Measurements from ENCODE around the gene TPH1. TPM values are rescaled to one million over a fixed set of nuclear protein-coding genes. Genes with fewer than 3 reads are reported as not detected.
A peak's percentile ranks its signal among the peaks of the same experiment; 100 is the strongest.
"Not testable (repeated sequence)": the region's sequence is repeated elsewhere in the genome, so short reads cannot be mapped to it uniquely, and the experiment has no call there.

Gene TPH1
- total RNA-seq, 1 donor from 2014 or later = 0.30 TPM

- intact Hi-C loops (cut with DNase I) = no loop called here
- DNase-seq (ENCODE audit: low spot score) = no peak
Observed at GRCh38 chr11:18036456-18036855, 9.6 kb downstream of the TPH1 start.

GRCh38 chr11:18027475-18027874 is 18.6 kb downstream of the TPH1 start:
- intact Hi-C loops (cut with DNase I) = no loop called here
- DNase-seq (ENCODE audit: low spot score) = no peak

- intact Hi-C loops (cut with DNase I) = no loop called here
- no peak for DNase-seq (ENCODE audit: low spot score)
Observed at GRCh38 chr11:18022419-18022818, 23.6 kb downstream of the TPH1 start.

GRCh38 chr11:18019650-18020049 is 26.4 kb downstream of the TPH1 start:
- intact Hi-C loops (cut with DNase I) = no loop called here
- DNase-seq (ENCODE audit: low spot score) = no peak

- intact Hi-C loops (cut with DNase I) = no loop called here
- DNase-seq (ENCODE audit: low spot score) = no peak
Observed at GRCh38 chr11:18016789-18017188, 29.3 kb downstream of the TPH1 start.

GRCh38 chr11:18014876-18015275 is 31.2 kb downstream of the TPH1 start:
- intact Hi-C loops (cut with DNase I) = loop anchor here (5.0 kb wide), 1 partner anchor 87 kb away; no protein-coding TSS in a partner anchor
- no peak for DNase-seq (ENCODE audit: low spot score)

DNA sequence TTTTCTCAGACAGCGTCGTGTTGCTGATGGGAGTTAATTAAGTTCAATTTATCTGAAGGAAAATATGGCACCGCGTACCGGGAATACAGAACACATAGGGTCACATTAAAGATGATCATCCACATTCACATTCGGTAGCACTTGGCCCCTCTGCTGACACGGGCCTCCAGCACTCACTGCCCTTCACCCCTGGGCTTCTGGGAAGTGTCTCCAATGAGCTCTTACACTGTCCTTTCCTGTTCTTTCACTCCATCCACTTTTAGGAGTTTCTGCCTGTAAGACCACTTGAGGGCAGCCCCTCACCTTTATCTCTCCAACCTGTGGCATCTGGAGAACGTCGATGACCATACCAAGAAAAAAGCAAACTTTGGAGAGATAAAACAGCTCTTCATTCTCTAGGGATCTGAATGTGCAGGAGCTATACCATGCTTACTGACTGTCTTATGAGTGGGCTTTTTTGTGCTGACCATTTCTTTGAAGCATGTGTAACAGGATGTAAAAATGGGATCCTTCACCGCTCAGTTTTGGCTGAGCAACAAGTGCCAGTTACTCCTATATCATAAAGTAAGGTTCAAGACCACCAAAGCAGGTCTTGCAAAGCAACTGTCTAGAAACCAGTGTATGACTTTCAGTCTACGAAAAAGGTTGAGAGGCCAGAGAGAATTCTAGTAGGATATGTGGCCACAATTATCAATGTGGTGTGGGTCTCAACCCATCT is 32.1 kb downstream of the TPH1 start:
- intact Hi-C loops (cut with DNase I) = loop anchor here (5.0 kb wide), 1 partner anchor 88 kb away; no protein-coding TSS in a partner anchor
- DNase-seq (ENCODE audit: low spot score) = no peak

- intact Hi-C loops (cut with DNase I) = loop anchor here (5.0 kb wide), 1 partner anchor 89 kb away; no protein-coding TSS in a partner anchor
- peak; percentile 96 for DNase-seq (ENCODE audit: low spot score)
Observed at GRCh38 chr11:18012906-18013781, 32.9 kb downstream of the TPH1 start, which contains the start of gene SERGEF. SERGEF (minus strand) TSS chr11:18013047; CDS start chr11:18013010, 37 bp downstream.

DNA sequence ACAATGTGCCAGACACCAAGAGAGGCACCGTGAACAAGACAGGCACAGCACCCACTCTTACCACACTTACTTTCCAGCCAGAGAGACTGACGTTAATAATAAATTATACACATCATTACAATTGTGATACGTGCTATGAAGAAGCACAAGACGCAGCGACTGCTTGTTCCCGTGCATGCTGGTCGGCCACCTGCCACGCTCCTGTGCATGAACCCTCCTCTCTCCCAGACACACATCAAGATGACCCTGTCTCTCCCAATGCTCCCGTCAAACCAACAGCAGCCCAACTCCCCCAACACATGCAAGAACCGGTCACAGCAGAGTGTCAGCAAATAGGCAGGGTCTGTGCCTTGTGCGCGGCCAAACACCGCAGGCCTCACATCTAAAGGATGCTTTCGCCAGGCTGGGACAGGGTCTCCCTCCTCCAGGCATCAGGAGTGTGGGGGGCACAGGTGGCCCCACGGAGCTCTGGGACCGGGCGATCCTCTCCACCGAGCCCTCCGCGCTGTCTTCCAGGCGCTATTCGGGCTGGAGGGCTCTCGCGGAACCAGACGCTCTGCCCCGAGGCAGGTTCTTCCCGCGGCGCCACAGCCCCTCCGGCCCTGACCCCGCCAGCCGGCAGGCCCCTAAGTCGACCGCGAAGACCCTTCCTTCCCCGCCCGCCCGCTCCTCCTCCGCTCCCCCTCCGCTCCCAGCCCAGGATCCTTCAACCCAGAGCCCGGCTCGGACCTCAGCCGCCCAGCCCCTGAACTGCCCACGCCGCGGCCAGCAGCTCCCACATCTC is 33.8 kb downstream of the TPH1 start:
- no peak for DNase-seq (ENCODE audit: low spot score)
- intact Hi-C loops (cut with DNase I) = loop anchor here (5.0 kb wide), 1 partner anchor 90 kb away; no protein-coding TSS in a partner anchor

DNA sequence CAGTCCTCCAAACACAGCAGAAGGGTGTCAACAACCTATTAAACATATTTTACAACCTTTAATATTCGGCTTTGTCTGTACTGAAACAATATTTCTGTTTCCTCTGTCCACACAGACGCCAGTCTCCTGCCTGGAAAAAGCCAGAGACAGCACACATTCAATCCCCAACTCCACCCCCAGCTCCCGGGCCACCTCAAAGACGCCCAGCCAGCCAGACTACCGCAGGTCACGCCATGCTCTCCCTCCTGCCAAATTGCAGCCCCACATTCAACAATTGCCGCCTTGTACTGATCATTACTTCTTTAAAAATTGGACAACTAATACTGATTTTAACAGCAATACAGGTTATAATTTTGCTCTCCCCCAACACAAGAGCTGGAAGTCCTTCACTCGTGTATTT is 34.4 kb downstream of the TPH1 start:
- no peak for DNase-seq (ENCODE audit: low spot score)
- intact Hi-C loops (cut with DNase I) = loop anchor here (5.0 kb wide), 1 partner anchor 91 kb away; no protein-coding TSS in a partner anchor

GRCh38 chr11:18010977-18011586 is 35.0 kb downstream of the TPH1 start:
- DNase-seq (ENCODE audit: low spot score) = no peak
- intact Hi-C loops (cut with DNase I) = loop anchor here (5.0 kb wide), 1 partner anchor 91 kb away; no protein-coding TSS in a partner anchor

DNA sequence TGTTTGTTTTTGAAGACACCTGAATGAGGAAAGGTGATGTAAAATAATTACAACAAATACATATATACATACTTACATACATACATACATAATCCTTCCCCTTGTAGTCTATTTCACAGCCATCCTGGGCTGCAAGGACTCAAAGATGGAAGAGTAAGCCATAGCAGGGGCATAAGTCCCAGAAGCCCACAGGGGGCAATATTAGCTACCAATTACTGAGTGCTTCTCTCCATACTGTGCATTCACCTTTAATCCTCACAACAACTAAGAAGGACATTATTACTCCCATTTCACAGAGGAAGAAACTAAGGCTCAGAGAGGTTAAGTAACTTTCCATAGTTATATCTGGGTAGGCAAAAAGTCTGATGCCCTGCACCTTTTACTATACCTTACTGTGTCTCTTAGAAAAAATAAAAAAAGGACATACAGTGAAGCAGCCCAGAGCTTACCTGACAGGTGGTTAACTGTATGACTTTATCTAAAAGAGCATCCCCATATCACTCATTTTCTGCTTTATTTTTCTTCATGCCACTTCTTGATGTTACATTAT is 35.9 kb downstream of the TPH1 start:
- DNase-seq (ENCODE audit: low spot score) = no peak
- intact Hi-C loops (cut with DNase I) = loop anchor here (5.0 kb wide), 1 partner anchor 92 kb away; no protein-coding TSS in a partner anchor

DNA sequence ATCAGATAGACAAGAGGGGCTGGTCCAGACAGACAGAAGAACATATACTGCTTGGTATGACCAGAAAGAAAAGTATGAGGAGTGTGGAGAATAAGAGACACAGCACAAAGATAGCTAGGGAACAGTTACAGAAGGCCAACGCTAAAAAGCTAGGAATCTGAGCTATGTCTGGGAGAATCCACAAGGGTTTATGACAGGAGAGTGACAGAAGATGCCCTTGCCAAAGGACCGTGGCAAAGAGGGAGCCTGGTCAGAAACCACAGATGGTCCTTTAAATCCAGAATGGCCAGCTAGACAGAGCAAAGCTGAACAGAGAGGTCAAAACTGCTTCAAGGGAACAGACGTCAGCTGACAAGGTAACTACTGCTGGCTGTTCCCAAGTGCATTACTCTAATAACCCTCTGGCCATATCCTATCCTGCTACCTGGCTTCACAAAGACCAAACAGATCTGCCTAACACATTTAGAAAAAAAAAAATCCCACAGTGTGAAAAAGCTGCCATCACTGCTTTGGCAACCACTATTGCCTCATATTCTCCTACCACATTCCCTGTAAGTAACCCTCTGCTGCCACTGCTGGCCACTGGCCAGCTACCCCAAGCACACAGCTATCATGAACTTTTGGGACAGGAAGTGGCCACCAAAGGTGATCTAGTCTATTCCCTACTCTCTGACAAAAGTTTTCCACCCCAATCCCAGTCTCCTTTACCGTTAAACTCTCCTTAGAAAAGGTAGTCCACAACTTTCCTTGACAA is 40.5 kb downstream of the TPH1 start:
- intact Hi-C loops (cut with DNase I) = no loop called here
- no peak for DNase-seq (ENCODE audit: low spot score)

GRCh38 chr11:18001191-18001590 is 44.9 kb downstream of the TPH1 start:
- DNase-seq (ENCODE audit: low spot score) = no peak
- intact Hi-C loops (cut with DNase I) = no loop called here

GRCh38 chr11:18000760-18001159 is 45.3 kb downstream of the TPH1 start:
- no peak for DNase-seq (ENCODE audit: low spot score)
- intact Hi-C loops (cut with DNase I) = no loop called here

- DNase-seq (ENCODE audit: low spot score); intact Hi-C loops (cut with DNase I): not testable (repeated sequence)
Observed at GRCh38 chr11:18000128-18000527, 45.9 kb downstream of the TPH1 start.

Measured in cardiac septum (tissue), 1 donor.